Measurements from ENCODE around the gene PITX1.

The PITX1 gene

GRCh38 chr5:135039271-135040033 lies 5.4 kb upstream of the PITX1 start:
- in situ Hi-C loops (cut with HindIII; ENCODE audit: low pct_ligation_motif_present, low sequenced_read_pairs), result no loop called here
- Histone ChIP-seq H3K36me3 (replicated peaks) (no peaks in the 10 kb centered on the region), H3K27ac (no peak overlapping the region), H3K4me3 (ENCODE audit: low read depth, low read length) (no peak overlapping the region), H3K27me3 (replicated peaks) (peaks cover 92% of the 10 kb centered on the region)
- TF ChIP-seq CTCF (IDR thresholded peaks at IDR 0.05; ENCODE audit: low read depth, low read length, missing control alignments), result no peak
- DNase-seq, result no peak

GRCh38 chr5:135038813-135039270 lies 4.8 kb upstream of the PITX1 start:
- H3K36me3 ChIP-seq (replicated peaks), result no peaks in the 10 kb centered on the region
- in situ Hi-C loops (cut with HindIII; ENCODE audit: low pct_ligation_motif_present, low sequenced_read_pairs), result no loop called here
- peaks cover 91% of the 10 kb centered on the region for H3K27me3 ChIP-seq (replicated peaks)
- H3K27ac ChIP-seq, result no peak overlapping the region
- no peak for TF ChIP-seq CTCF (IDR thresholded peaks at IDR 0.05; ENCODE audit: low read depth, low read length, missing control alignments)
- no peak overlapping the region for H3K4me3 ChIP-seq (ENCODE audit: low read depth, low read length)
- no peak for DNase-seq

- H3K36me3 ChIP-seq (replicated peaks), result no peaks in the 10 kb centered on the region
- in situ Hi-C loops (cut with HindIII; ENCODE audit: low pct_ligation_motif_present, low sequenced_read_pairs), result no loop called here
- TF ChIP-seq CTCF (IDR thresholded peaks at IDR 0.05; ENCODE audit: low read depth, low read length, missing control alignments), result no peak
- DNase-seq, result no peak
- no peak overlapping the region for H3K27ac ChIP-seq
- H3K4me3 ChIP-seq (ENCODE audit: low read depth, low read length), result no peak overlapping the region
- peaks cover 91% of the 10 kb centered on the region for H3K27me3 ChIP-seq (replicated peaks)
Measured at GRCh38 chr5:135038205-135038812, 4.3 kb upstream of the PITX1 start.

- Histone ChIP-seq H3K4me3 (ENCODE audit: low read depth, low read length) (no peak overlapping the region), H3K27me3 (replicated peaks) (peaks cover 92% of the 10 kb centered on the region), H3K36me3 (replicated peaks) (no peaks in the 10 kb centered on the region), H3K27ac (no peak overlapping the region)
- TF ChIP-seq CTCF (IDR thresholded peaks at IDR 0.05; ENCODE audit: low read depth, low read length, missing control alignments), result no peak
- DNase-seq, result no peak
- in situ Hi-C loops (cut with HindIII; ENCODE audit: low pct_ligation_motif_present, low sequenced_read_pairs), result no loop called here
Measured at GRCh38 chr5:135037519-135038204, 3.6 kb upstream of the PITX1 start.

GRCh38 chr5:135036405-135036804 lies 2.4 kb upstream of the PITX1 start:
- DNase-seq, result no peak
- no peak for TF ChIP-seq CTCF (IDR thresholded peaks at IDR 0.05; ENCODE audit: low read depth, low read length, missing control alignments)
- Histone ChIP-seq H3K36me3 (replicated peaks) (no peaks in the 10 kb centered on the region), H3K4me3 (ENCODE audit: low read depth, low read length) (no peak overlapping the region), H3K27me3 (replicated peaks) (peaks cover 91% of the 10 kb centered on the region), H3K27ac (no peak overlapping the region)
- in situ Hi-C loops (cut with HindIII; ENCODE audit: low pct_ligation_motif_present, low sequenced_read_pairs), result no loop called here

Data from brain microvascular endothelial cell (primary cell).